Smooth muscle cell (in vitro differentiated cells): Measurements from ENCODE around the gene SIRT2. TPM values are rescaled to one million over a fixed set of nuclear protein-coding genes. Genes with fewer than 3 reads are reported as not detected.
"Not testable (repeated sequence)": the region's sequence is repeated elsewhere in the genome, so short reads cannot be mapped to it uniquely, and the experiment has no call there.

Source experiments
- DNase-seq: peaks from one replicate; lab custom pipeline; 2025; ENCODE audit not compliant: unreplicated experiment; lab: John Stamatoyannopoulos, UW
- H2AFZ ChIP-seq: fragments of 200-600 bp; sonication (generic); 2 replicates; pipeline ENCODE4 v1.6.0; 2016; ENCODE audit warnings: antibody characterized with exemption, low read depth, mild to moderate bottlenecking
- H3F3A ChIP-seq: fragments of 200-600 bp; sonication (generic); 2 replicates; pipeline ENCODE4 v1.6.0; 2017; ENCODE audit warnings: antibody characterized with exemption, low read depth
- H3K27ac ChIP-seq: fragments of 200-600 bp; sonication (generic); 2 replicates; pipeline ENCODE4 v1.5.1; 2016; ENCODE audit warnings: low read depth, mild to moderate bottlenecking
- H3K27me3 ChIP-seq: fragments of 200-600 bp; sonication (generic); 2 replicates; pipeline ENCODE4 v1.6.1; 2016; ENCODE audit warnings: low read depth, mild to moderate bottlenecking
- H3K36me3 ChIP-seq: fragments of 200-600 bp; sonication (generic); 2 replicates; pipeline ENCODE4 v1.5.1; 2016; ENCODE audit warnings: low read depth
- H3K4me1 ChIP-seq: fragments of 200-600 bp; sonication (generic); 2 replicates; pipeline ENCODE4 v1.5.1; 2016; ENCODE audit warnings: low read depth
- H3K4me2 ChIP-seq: fragments of 200-600 bp; sonication (generic); 2 replicates; pipeline ENCODE4 v1.6.0; 2016; ENCODE audit warnings: mild to moderate bottlenecking
- H3K4me3 ChIP-seq: fragments of 200-600 bp; sonication (generic); 2 replicates; pipeline ENCODE4 v1.5.1; 2016; ENCODE audit warnings: mild to moderate bottlenecking
- H3K79me2 ChIP-seq: fragments of 200-600 bp; sonication (generic); 2 replicates; pipeline ENCODE4 v1.6.0; 2016; ENCODE audit warnings: low read depth, mild to moderate bottlenecking
- H3K9ac ChIP-seq: fragments of 200-600 bp; sonication (generic); 2 replicates; pipeline ENCODE4 v1.6.0; 2016; ENCODE audit warnings: low read depth
- H3K9me3 ChIP-seq: fragments of 200-600 bp; sonication (generic); replicated peaks from 2 replicates; pipeline ENCODE4 v1.5.1; 2016; ENCODE audit warnings: low read depth
- H4K20me1 ChIP-seq: fragments of 200-600 bp; sonication (generic); 2 replicates; pipeline ENCODE4 v1.6.0; 2016; ENCODE audit warnings: low read depth
- WGBS: methylation state at CpG from one replicate; pipeline ENCODE4 v1.1.7; 2016; ENCODE audit warnings: low lambda C conversion rate; 5-methylcytosine and 5-hydroxymethylcytosine counted together
- polyA plus RNA-seq: library from polyadenylated mRNA; unstranded; fragments of >200 nt; fragmentation: Nextera tagmentation; extraction: Ambion mirVana; gene quantifications from 2 replicates; pipeline ENCODE4 v1.2.1, GENCODE V29; 2016
- total RNA-seq: library from RNA; depleted of rRNA; stranded (reverse); fragments of >200 nt; gene quantifications from 2 replicates; pipeline ENCODE4 v1.2.3, GENCODE V29; 2014
- TF ChIP-seq, protein P1 (sequence below): fragments of 200-600 bp; sonication (generic); IDR thresholded peaks from 2 replicates; pipeline ENCODE4 v1.5.1; 2017; ENCODE audit warnings: borderline replicate concordance, mild to moderate bottlenecking, antibody characterized with exemption; ENCODE audit not compliant: insufficient read depth, poor library complexity, severe bottlenecking

SIRT2 gene
- total and polyA plus RNA-seq, 2 experiments from 2014 or later = 30.7 to 48.4 TPM

DNA sequence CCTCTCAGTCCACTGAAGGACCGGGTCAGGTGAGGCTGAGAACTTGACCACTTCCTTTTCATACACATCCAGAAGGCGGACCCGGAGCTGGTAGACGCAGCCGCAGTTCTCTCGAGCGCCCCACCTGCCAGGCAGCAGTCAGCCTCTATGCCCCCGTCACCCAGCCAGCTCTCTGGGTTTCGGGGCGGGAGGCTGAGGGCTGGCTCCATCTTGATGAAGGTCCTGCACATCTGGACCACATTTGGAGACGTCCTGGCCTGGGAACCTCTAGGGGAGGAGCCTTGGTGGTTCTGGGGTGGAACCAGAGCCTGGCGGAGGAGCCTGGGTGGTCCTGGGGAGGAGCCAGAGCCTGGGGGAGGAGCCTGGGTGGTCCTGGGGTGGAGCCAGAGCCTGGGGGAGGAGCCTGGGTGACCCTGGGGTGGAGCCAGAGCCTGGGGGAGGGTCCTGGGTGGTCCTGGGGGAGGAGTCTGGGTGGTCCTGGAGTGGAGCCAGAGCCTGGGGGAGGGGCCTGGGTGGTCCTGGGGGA is 45.6 kb upstream of the SIRT2 start:
- Histone ChIP-seq H4K20me1 (no peaks in the 10 kb centered on the region), H3K4me2 (no peak overlapping the region), H3K27me3 (no peaks in the 10 kb centered on the region), H3K4me3 (no peak overlapping the region), H3K36me3 (no peaks in the 10 kb centered on the region), H3K79me2 (no peaks in the 10 kb centered on the region), H3K4me1 (no peaks in the 10 kb centered on the region), H3K27ac (no peak overlapping the region), H3K9ac (no peak overlapping the region), H3K9me3 (no peaks in the 10 kb centered on the region), H3F3A (no peaks in the 10 kb centered on the region), H2AFZ (no peak overlapping the region)
- TF ChIP-seq, protein P1, sequence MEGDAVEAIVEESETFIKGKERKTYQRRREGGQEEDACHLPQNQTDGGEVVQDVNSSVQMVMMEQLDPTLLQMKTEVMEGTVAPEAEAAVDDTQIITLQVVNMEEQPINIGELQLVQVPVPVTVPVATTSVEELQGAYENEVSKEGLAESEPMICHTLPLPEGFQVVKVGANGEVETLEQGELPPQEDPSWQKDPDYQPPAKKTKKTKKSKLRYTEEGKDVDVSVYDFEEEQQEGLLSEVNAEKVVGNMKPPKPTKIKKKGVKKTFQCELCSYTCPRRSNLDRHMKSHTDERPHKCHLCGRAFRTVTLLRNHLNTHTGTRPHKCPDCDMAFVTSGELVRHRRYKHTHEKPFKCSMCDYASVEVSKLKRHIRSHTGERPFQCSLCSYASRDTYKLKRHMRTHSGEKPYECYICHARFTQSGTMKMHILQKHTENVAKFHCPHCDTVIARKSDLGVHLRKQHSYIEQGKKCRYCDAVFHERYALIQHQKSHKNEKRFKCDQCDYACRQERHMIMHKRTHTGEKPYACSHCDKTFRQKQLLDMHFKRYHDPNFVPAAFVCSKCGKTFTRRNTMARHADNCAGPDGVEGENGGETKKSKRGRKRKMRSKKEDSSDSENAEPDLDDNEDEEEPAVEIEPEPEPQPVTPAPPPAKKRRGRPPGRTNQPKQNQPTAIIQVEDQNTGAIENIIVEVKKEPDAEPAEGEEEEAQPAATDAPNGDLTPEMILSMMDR = no peak
- DNase-seq = no peak
- WGBS = 96% methylated on average over 11 of the region's 12 CpGs

DNA sequence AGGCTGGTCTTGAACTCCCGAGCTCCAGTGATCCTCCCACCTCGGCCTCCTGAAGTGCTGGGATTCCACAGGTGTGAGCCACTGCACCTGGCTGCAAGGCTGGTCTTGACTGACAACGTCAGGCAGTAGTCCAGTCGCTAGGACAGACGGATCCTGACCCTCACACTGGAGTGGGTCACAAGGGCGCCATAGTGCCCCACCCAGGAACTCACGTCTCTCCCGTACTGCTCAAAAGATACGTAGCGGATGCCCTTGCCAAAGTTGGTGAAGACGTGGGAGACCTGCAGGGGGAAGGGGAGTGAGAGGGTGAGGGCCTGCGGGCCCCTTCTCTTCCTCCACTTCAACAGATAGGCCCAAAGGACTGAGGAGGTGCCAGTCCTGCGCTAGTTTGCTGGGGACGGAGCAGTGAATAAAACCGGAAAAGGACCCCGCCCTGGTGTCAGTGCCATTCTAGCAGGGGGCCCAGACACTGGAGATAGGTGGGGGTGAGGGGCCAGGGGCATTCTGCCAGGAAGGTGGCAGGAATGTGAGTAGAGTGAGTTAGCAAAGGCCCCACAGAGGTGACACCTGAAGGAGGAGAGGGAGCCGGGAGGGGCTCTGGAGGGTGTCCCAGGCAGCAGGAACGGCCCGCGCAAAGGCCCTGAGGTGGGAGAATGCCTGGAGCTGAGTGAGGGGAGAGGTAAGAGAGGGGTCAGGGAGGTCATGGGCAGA is 43.2 kb upstream of the SIRT2 start:
- Histone ChIP-seq H4K20me1 (no peaks in the 10 kb centered on the region), H3K4me2 (no peak overlapping the region), H3K27me3 (no peaks in the 10 kb centered on the region), H3K9me3 (no peaks in the 10 kb centered on the region), H3K27ac (no peak overlapping the region), H3K4me1 (peaks cover 3% of the 10 kb centered on the region), H2AFZ (no peak overlapping the region), H3K36me3 (no peaks in the 10 kb centered on the region), H3K9ac (no peak overlapping the region), H3K79me2 (no peaks in the 10 kb centered on the region), H3K4me3 (no peak overlapping the region), H3F3A (no peaks in the 10 kb centered on the region)
- TF ChIP-seq, protein P1 = no peak
- DNase-seq = no peak
- 92% methylated on average over 20 of the region's 20 CpGs for WGBS

DNA sequence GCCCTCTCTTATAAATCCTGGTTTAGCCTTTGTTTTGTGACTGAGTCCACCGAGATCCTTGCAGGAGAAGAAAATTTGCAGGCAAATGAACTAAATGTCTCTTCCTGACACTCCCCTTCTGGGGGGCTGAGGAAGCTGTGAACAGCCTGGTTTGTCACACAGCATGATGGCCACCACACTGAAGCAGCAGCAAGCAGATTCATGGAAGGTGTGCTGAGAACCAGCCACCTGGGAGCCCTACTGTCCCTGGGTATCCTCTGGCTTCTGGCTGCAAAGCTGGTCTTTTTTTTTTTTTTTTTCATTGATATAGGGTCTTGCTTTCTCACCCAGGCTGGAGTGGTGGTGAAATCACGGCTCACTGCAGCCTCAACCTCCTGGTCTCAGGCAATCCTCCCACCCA is 42.6 kb upstream of the SIRT2 start:
- Histone ChIP-seq H2AFZ (no peak overlapping the region), H3F3A (no peaks in the 10 kb centered on the region), H3K4me2 (no peak overlapping the region), H3K4me1 (peaks cover 3% of the 10 kb centered on the region), H3K36me3 (no peaks in the 10 kb centered on the region), H3K9me3 (no peaks in the 10 kb centered on the region), H3K4me3 (no peak overlapping the region), H3K27ac (no peak overlapping the region), H4K20me1 (no peaks in the 10 kb centered on the region), H3K9ac (no peak overlapping the region), H3K27me3 (no peaks in the 10 kb centered on the region), H3K79me2 (no peaks in the 10 kb centered on the region)
- TF ChIP-seq, protein P1 = no peak
- no peak for DNase-seq
- 87% methylated on average over 2 of the region's 2 CpGs for WGBS

DNA sequence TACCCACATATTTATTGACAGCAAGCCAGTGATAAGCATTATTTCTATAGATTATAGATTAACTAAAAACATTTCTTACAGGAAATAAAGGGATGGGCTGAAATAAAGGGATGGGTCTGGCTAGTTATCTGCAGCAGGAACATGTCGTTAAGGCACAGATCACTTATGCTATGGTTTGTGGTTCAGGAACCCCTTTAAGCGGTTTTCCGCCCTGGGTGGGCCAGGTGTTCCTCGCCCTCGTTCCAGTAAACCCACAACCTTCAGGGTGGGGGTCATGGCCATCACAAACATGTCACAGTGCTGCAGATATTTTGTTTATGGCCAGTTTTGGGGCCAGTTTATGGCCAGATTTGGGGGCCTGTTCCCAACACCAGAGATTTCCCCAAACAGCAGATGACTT is 42.0 kb upstream of the SIRT2 start:
- H3K4me2 ChIP-seq, H3K4me3 ChIP-seq, DNase-seq, H3K27me3 ChIP-seq, H3K36me3 ChIP-seq, H3K4me1 ChIP-seq, H2AFZ ChIP-seq, H3K9me3 ChIP-seq, H3K79me2 ChIP-seq, H3K27ac ChIP-seq, H4K20me1 ChIP-seq, H3K9ac ChIP-seq, H3F3A ChIP-seq: not testable (repeated sequence)
- 93% methylated on average over 5 of the region's 5 CpGs for WGBS
